HG02623 (cell line): ENCODE measurements around the gene C14orf180.
"Not testable (repeated sequence)": the region's sequence is repeated elsewhere in the genome, so short reads cannot be mapped to it uniquely, and the experiment has no call there.

Source experiments
- ATAC-seq: cut with Tn5 transposase; IDR thresholded peaks from one replicate; pipeline ENCODE4 v1.9.1; 2021; ENCODE audit warnings: moderate library complexity; ENCODE audit not compliant: unreplicated experiment

C14orf180 gene

DNA sequence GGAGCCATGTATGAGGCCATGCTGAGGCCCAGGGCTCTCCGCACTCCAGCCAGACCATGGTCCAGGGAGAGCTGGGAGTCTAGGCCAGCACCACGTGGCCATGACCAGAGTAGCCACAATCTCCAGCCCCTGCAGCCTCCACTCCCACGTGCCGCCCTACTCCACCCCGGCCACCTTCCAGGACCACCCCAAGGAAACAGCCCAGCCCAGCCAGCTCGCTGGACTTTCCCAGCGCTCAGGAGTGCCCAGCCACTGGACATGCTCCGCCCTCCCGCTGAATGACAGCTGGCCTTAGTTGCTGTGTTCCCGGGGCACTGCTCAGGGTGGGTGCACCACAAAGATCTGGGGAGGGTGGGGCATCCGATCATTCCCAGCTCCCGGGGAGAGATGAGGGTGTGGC, 2.1 kb upstream of the C14orf180 start:
- no peak for ATAC-seq

DNA sequence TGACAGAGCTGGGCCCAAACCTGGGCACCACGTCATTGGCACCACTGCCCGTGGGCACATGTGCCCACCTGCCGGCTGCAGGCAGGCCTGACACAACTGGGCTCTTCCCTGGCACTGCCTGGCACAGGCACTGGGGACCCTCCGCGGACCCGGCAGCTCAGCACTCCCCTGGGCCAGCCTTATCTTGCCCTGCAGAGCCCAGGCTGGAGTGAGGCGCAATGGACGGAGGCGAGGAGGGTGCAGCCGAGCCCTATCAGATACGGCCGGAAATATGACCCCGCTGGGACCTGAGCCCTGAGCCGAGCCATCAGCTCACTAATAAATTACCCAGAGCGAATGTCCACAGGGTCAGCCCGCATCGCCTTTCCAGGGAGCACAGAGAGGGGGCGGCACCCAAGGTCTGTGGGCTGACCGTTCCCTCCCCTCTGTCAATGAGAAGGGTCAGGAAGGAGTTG, 1.7 kb upstream of the C14orf180 start:
- ATAC-seq, result no peak

DNA sequence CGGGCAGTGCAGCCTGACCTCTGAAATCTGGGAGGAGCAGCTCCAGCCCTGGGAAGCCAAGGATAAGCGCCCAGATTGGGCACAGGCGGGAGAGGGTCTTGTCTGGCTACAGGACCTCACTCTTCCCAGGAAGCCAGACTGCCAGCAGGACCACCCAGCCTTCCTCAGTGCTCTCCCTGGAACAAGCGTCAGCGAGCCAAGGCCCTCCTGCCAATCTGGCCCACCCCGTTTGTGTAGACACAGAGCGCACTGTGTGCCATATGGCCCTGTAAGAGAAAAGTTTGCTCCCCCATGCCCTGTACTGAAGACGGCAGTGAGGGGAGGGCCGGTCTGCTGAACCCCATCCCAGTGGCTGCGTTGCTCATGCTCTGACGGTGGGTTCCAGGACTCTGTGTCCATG, 1.2 kb upstream of the C14orf180 start:
- ATAC-seq, result no peak

DNA sequence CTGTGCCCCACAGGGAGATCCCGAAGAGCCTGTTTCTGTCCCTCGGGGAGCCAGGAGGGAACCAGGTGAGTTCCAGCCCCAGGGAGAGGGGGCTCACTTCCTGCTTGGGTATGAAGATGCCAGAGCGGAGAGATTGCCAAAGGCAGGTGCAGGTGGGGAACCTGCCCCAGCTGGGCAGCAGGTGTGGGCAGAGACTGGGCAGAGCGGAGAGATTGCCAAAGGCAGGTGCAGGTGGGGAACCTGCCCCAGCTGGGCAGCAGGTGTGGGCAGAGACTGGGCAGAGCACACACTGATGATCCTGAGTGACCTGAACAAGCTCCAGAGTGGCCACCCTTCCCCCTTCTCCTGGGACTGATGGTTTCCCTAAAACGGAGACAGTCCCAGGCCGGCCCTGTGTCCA, 375 bp downstream of the C14orf180 start:
- ATAC-seq, result not testable (repeated sequence)

DNA sequence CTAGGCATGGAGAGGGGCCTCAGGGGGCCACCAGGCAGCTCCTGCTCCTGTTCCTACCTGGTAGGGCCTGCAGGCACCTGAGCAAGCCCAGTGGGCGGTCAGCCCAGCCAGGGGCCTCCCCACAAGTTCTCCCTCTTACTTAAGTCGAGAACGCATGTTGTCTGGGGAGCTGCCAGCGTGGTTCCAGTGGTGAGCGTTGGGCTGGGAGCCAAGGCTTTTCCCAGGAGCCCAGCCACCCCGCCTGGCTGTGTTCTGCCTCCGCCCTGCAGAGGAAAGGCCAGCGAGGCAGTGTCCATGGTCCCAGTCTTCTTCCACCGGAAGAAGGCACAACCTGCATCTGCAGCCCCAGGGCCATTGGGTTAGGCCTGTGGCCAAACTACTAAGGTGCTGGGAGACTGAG, 1.4 kb downstream of the C14orf180 start:
- ATAC-seq, result no peak

DNA sequence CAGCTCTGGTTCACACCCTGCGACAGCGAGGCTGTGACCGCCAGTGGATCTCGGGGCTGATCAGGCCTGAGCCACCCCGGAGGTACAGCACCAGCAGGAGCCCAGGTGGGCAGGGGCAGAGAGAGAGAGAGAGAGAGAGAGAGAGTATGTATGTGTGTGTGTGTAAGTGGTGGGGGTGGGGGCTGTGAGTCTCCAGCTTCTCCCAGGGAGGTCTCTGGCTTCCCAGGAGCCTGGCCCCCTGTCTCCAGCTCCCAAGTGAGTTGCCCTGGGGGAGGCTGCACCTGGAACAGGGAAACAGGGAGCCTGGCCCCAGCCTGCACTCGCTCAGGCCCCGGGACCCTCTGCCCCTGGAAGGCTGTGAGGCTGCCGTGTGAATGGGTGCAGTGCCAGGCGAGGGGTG, 2.0 kb downstream of the C14orf180 start:
- no peak for ATAC-seq

DNA sequence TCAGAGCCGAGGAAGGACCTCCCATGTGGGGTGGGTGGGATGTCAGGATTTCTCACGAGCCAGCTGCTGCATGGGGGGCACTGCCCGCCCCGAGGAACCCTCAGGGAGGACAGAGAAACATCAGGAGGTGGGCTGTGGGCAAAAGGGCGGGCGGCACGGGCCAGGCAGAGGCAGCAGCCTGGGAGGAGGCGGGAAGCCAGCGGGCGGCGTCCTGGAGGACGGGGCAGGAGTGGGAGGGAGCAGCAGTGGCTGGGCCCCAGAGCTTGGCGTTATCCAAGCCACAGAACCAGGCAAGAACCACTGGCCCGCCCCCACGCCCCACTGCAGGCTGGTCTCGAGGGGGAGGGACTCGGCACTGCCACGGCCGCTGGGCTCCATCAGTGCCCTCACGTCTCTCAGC, 2.4 kb downstream of the C14orf180 start:
- ATAC-seq, result no peak

DNA sequence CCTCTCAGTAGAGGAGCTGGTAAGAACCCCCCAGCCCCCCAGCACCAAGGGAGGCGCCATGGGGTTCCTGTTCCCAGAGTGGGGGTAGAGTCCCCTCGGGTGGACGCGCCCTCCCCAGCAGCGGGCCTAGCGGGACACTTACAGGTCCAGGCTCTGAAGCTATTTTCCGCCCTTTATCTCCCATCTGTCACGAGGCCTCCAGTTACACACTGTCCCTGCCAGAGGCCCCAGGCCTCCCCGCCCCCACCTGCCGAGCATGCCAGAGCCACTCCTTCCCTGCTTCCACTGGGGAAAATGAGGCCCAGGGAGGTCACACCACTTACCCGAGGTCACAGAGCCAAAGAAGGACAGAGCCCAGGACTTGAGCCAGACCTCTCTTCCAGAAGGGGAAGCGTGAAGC, 3.1 kb downstream of the C14orf180 start:
- no peak for ATAC-seq

DNA sequence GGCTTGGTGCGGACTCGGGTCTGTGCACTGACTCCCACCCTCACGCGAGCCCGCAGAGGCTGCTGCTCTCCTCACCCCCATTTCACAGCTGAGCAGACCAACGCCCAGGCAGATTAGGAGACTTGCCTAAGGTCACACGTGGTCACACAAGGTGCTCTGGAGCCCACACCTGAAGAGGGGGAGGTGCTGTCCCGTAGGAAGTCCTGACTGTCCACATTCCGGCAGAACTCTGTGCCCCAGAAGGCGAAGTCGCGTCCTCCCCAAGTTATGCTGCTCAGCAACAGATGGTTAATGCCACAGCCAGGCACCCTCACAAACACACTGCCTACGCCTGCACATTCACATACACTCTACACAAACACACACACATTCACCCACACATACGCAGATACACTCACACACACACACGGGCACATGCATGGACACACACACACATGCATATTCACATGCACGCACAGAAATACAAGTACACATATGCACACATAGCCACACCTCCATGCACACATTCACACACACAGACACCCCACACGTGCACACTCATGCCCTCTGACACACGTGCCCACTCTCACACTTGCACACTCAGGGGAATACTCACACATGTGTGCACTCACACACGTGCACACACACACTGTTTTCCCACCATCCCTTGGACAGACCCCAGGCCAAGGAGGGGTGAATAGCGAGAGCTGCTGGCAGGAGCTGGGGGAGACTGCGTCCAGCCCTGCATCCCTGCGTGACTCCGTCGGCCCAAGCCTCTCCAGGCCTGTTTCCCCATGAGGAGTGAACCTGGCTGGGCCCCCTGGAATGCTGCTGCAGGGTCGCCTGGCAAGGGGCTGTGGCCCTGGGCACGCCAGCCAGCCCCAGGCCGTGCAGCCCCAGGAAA, 4.1 kb downstream of the C14orf180 start:
- ATAC-seq, result no peak

DNA sequence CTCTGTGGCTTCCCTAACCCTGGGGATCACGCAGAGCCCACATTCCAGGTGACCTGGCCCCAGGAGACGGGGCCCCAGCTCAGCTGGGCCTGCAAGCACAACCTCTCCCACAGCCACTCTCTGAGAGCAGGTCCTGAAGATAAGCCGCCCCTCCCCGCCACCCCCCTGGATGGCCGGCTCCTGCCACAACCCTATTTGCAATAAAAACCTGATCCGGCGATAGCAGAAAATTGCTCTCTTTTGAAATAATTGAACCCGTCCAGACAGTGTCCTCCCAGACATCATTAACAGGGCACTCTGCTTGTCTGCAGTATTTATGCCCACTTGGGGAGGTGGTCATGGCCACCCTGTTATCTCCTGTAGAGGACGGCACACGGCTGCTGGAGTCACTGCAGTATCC, 5.0 kb downstream of the C14orf180 start:
- ATAC-seq, result no peak

DNA sequence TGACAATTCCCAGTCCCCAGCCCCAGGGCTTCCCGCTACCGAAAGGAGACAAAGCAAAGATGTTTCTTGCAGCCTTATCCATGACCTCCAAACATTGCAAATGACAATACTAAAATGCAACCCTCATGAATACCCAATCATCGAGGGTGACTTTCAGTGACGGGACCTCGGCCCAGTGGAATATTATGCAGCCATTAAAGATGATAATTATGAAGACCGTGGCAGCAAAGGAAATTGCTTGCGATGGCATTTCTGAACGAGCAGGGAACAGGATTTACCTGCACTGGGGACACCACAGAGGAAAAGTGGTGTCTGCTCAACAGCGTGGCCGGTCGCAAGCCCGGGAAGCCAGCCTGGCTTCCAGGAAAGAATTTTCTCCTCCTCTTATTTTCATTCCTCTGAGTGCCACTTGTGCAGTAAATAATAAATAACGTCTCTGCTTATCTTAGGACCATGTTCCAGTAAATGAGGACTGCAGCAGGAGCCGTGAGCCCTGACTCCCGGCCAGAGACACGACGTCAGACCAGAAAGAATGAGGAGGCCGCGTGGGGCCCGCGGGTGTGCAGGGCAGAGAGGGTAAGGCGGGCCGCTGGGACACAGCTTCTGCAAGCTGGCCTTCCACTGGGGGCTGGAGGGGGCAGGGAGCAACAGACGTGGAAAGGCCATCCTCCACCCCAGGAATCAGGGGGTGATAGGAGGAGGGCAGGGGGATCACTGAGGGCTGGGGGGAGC, 6.6 kb downstream of the C14orf180 start:
- ATAC-seq, result no peak

DNA sequence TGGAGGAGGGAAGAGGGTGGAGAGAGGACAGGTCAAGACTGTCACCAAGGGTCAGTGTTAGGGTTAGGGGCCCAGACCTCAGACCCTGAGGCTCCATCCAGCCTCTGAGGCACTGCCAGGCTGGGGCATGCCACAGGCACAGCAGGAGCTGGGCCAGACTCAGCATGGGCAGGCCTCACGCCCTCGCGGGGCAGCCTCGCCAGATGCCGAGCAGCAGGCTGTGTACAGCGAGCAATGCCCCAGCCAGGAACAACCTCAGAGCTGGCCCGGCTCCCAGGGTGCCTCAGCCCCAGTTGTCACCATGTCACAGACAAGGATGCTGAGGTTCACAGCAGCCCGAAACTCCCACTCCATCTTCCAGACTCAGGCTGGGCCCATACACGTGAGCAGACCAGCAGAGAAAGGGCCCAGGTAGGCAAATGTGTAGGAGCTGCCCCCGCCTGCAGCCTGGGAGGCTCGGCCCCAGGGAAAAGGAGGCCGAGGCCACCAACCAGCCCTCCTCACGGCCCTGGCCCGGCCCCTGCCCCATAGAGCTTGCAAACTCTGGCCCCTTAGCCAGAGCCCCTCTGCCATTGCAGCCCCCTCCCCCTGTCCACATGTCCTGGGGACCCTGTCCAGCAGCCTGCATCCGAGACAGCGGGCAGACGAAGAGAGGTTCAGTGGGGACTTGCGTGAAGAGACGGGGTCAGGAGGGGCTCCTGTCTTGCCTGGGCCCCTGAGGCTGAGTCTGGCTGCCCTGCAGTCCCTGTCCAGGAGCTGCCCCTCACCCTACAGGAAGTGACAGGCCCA, 7.5 kb downstream of the C14orf180 start:
- ATAC-seq, result no peak

DNA sequence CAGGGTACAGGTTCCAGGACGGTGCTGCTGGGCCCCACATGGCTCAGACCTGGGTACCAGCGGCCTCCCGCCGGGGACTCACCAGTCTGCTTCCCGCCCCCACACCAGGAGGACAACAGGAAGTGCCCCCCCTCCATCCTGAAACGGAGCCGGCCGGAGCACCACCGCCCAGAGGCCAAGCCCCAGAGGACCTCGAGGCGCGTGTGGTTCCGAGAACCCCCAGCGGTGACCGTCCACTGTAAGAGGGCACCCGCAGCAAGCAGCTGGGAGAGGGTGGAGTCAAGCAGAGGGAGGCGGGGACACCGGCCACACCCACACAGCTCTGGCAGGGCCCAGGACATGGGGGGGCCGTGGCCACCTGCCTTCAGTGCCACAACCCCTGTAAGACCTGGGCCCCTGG, 8.1 kb downstream of the C14orf180 start:
- no peak for ATAC-seq

DNA sequence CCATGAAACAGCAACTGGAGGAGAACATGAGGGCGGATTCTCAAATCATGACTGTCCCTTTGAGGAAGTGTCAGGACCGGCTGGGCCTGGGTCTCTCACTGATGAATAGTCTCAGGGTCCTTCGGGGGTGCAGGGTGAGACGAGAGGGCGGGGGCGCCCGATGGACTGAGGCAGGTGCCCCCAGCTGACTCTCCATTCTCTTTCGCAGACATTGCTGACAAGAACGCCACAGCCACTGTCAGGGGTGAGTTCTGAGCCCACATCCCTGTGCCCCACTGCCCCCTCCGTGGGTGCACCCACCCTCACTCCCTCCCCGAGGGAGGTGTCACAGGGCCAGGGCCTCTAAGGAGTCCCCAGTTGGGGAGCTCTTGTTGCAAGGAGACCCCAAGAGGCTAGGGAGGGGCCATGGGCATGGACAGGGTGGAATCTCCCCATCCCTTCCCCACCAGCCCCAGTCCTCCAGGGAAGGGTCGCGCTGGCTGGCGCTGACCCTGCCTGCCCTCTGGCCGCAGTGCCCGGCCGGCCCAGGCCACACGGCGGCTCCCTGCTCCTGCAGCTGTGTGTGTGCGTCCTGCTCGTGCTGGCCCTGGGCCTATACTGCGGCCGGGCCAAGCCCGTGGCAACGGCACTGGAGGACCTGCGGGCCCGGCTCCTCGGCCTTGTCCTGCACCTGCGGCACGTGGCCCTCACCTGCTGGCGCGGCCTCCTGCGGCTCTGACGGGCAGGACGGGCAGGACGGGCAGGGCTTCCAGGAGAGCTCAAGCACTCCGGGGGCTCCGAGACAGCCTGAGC, 8.7 kb downstream of the C14orf180 start:
- no peak for ATAC-seq

DNA sequence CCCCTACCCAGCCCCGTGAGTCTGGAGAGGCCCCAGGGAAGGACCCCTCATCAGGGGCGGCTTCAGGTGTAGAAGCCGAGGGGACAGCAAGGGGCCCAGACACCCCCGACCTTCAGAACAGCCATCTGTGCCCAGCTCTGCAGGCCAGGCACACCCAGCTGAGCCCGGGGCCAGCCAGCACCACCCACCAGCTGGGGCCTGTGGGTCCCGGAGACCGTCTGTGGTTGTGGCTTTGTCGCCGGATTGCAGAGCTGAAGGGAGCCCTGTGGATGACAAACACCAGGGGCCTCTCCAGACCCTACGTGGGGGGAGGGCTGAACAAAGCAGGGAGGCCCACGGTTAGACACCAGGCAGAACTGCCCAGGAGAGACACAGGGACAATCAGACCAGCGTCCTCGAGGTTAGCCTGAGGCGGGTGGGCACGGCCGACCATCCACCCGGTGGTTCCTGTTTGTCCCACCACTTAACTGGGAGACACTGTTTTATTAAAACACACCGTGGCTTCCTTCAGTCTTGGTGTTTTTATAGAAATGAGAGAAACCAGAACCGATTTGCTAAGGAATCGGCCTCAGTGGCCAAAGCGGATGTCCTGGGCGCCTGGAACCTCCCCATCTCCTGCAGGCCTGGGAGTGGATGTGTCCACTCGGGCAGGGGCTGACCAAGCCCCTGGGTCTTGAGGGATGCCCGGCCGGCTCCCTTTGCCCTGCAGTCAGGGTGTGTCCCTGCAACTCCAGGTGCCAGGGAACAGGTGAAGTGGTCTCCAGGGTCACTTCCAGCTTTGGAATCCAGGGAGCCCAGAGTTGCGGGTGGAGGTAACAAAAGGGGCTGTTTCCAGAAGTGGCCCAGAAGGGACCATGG, 10.0 kb downstream of the C14orf180 start:
- no peak for ATAC-seq

DNA sequence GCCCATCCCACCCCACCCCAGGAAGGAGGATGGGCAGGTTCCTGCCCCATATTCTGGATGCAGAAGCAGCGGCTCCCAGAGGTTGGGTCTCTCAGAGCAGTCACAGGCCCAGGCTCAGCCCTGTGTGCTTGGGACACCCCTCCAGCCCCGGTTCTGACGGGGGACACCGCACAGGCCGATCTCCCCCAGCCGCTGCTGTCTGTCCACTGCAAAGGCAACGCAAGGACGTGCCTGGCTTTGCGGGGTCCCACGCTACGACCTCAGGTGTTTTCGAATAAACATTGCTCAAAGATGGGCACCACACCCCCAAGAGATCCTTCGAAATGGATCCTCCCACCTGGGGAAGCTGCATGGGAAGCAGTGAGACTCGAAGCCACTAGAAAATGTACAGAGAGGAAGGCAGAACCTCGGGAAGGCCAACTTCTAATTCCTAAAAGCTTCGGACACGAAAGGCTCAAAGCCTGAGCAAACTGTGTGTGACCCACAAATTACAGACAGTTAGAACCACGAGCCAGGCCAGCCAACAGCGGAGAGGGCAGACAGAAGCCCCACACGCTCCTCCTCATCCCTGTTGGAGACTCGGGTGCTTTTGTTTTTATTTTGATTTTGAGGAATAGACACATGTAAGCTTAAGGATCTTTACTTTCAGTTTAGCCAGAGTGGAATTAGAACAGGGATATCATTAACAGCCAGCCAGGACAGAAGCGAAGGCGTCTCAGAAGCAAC, 10.8 kb downstream of the C14orf180 start:
- ATAC-seq, result no peak

DNA sequence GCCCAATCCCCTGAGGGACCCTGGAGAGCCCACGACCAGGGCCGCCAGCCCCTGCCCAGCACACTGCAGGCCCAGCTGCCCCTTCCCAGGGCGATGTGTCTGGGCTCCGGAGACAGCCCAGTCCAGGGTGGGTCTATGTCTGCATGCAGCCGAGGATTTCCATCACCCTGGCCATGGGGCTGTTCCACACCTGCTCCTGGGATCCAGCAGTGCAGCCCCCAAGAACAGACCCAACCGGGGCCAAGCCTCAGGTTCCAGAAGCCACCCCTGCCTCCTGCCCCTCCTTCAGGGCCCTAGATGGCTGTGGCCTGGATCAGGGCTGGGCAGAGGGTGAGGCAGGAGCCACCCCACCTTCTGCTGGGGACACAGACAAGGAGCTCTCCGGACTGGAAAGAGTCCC, 11.5 kb downstream of the C14orf180 start:
- ATAC-seq, result no peak

DNA sequence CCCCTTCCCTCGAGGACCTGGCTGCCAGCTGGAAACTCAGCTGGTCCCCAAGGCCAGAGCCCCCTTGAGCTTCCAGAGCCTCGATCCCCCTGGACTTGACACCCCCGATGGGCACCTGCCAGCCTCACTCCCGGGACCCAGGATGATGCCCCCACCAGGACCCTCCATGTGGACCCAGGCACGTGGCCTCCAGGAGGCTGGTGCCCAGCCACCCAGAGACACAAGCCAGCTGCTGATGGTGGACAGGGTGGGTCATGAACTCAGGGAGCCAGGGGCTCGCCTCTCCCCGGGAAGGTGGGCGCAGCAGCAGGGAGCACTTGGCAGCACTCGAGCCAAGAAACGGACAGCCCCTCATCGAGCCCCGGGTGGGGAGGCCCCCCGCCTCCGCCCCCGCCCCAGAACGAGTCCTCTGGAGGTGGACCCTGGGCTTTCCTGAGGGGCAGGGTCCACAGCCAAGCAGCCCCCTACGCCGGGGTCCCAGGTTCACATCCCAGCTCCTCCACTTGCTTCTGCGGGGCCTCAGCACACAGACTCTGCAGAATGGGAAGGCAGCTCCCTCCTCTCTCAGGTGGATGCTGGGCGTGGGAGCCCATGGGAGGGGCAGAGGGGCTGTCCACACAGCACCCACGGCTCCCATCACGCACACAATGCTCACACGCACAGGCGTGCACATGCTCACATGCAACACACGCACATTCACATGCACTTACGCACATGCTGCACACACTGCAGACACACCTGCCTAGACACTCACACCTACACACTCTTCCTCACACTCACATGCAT, 12.1 kb downstream of the C14orf180 start:
- no peak for ATAC-seq
